ENCODE data around the gene JAK2. TPM values are rescaled to one million over a fixed set of nuclear protein-coding genes. Genes with fewer than 3 reads are reported as not detected.

JAK2 gene
- total and polyA plus RNA-seq, 2 donors (not counting 3 experiments of a cell fraction or from before 2014, with no cell fraction given): 2.1 to 10.3 TPM

GRCh38 chr9:4983601-4984165 is 1.4 kb upstream of the JAK2 start:
- TF ChIP-seq GATA2 (IDR thresholded peaks at IDR 0.05; ENCODE audit: insufficient read depth, insufficient read length, low read depth, low read length): no peak
- no peak for TF ChIP-seq EZH2 (IDR thresholded peaks at IDR 0.05; ENCODE audit: borderline replicate concordance, low read depth, low read length, severe bottlenecking)
- TF ChIP-seq POLR2A (IDR thresholded peaks at IDR 0.05; ENCODE audit: low read depth, low read length): no peak
- TF ChIP-seq MAX (IDR thresholded peaks at IDR 0.05; ENCODE audit: insufficient read depth, insufficient read length): no peak
- no peak for TF ChIP-seq POLR2AphosphoS5 (IDR thresholded peaks at IDR 0.05; ENCODE audit: insufficient read depth, low read depth, low read length)
- TF ChIP-seq MYC (IDR thresholded peaks at IDR 0.05; ENCODE audit: low read depth, low read length): no peak
- TF ChIP-seq FOS (IDR thresholded peaks at IDR 0.05; ENCODE audit: borderline replicate concordance, insufficient read depth, low read length): no peak
- TF ChIP-seq CTCF (IDR thresholded peaks at IDR 0.05; ENCODE audit: extremely low read depth in 1 of 2, insufficient read depth in 1 of 2, low read depth in 1 of 2, low read length in 2 of 2): no peak
- no peak for TF ChIP-seq JUN (IDR thresholded peaks at IDR 0.05; ENCODE audit: borderline replicate concordance, insufficient read depth, insufficient read length, low read depth)
- no TSS peak for BruUV-seq (replicated peaks)
- Histone ChIP-seq H4K20me1 (replicated peaks; ENCODE audit: control insufficient read depth, extremely low read depth, insufficient read depth, low read length) (no peaks in the 10 kb centered on the region), H2AFZ (ENCODE audit: low read depth, low read length) (peak overlapping the region; percentile 93), H3K4me2 (ENCODE audit: insufficient read depth, low read length) (peak overlapping the region; percentile 99), H3K9me1 (replicated peaks; ENCODE audit: control insufficient read depth, extremely low read depth, insufficient read depth, low read length) (no peaks in the 10 kb centered on the region), H3K36me3 (ENCODE audit: control insufficient read depth in 2 of 2, extremely low read depth in 1 of 2, insufficient read depth in 2 of 2, low read length in 2 of 2) (no peaks in the 10 kb centered on the region), H3K9me3 (replicated peaks; ENCODE audit: control insufficient read depth, insufficient read depth, low read length) (no peaks in the 10 kb centered on the region), H3K79me2 (ENCODE audit: control insufficient read depth, insufficient read depth, low read length) (peaks cover 22% of the 10 kb centered on the region), H3K9ac (replicated peaks; ENCODE audit: extremely low read depth, insufficient read depth, low read length) (peak overlapping the region; percentile 86), H3K27ac (ENCODE audit: insufficient read depth, low read depth, low read length) (peak overlapping the region; percentile 90), H3K4me3 (replicated peaks in 1 of 3; ENCODE audit: insufficient read depth in 1 of 3, low read depth in 1 of 3, low read length in 3 of 3) (peak overlapping the region in 2 of 3 experiments; percentile 63 to 86), H3K27me3 (ENCODE audit: control insufficient read depth in 2 of 2, insufficient read depth in 2 of 2, low read length in 2 of 2) (no peaks in the 10 kb centered on the region), H3K4me1 (ENCODE audit: control insufficient read depth, extremely low read depth, insufficient read depth, low read length) (peaks cover 35% of the 10 kb centered on the region)
- FAIRE-seq (no peak), DNase-seq (ENCODE audit: low read depth, low spot score) (no peak)
- intact Hi-C loops (cut with micrococcal nuclease) (loop anchor here (1.0 to 2.0 kb wide), 2 partner anchors 82 to 459 kb away; no protein-coding TSS in a partner anchor), dilution Hi-C loops (cut with MboI; ENCODE audit: extremely low pct_ligation_motif_present, low sequenced_read_pairs) (no loop called here)
- CTCF ChIA-PET: interaction anchor here (0.7 to 2.4 kb wide), 4 partner anchors 10 to 234 kb away, joined by 3 to 10 read pairs (median 4); no protein-coding TSS in a partner anchor
- POLR2A ChIA-PET: no interaction called here
